Mesenchymal stem cell (in vitro differentiated cells and primary cell): Measurements from ENCODE around the gene TNFAIP2.

Experiments used
- DNase-seq: peaks from one replicate; pipeline ENCODE4 v3.0.0-alpha.2; 2013
- H2AFZ ChIP-seq: one replicate; pipeline ENCODE4 v1.6.1; 2013; ENCODE audit warnings: low read depth, mild to moderate bottlenecking, control low read depth, inconsistent platforms, low read length, moderate library complexity
- H2AK5ac ChIP-seq: 2 replicates; pipeline ENCODE4 v1.6.1; 2013; ENCODE audit warnings: low read length, moderate library complexity, mild to moderate bottlenecking, inconsistent platforms; ENCODE audit not compliant: severe bottlenecking
- H2BK120ac ChIP-seq: one replicate; pipeline ENCODE4 v1.6.1; 2013; ENCODE audit warnings: low read depth, mild to moderate bottlenecking, inconsistent platforms, low read length, moderate library complexity
- H2BK12ac ChIP-seq, 2 experiments: one replicate each; pipeline ENCODE4 v1.6.1; 2013; ENCODE audit warnings: inconsistent platforms in 2 of 2, low read length in 2 of 2, mild to moderate bottlenecking in 2 of 2, moderate library complexity in 2 of 2, control low read depth in 1 of 2
- H2BK15ac ChIP-seq: one replicate; pipeline ENCODE4 v1.6.1; 2013; ENCODE audit warnings: mild to moderate bottlenecking, low read depth, inconsistent platforms; ENCODE audit not compliant: poor library complexity, severe bottlenecking
- H2BK5ac ChIP-seq: 2 replicates; pipeline ENCODE4 v1.6.1; 2013; ENCODE audit warnings: low read depth, mild to moderate bottlenecking, low read length, control low read depth, inconsistent platforms; ENCODE audit not compliant: poor library complexity, severe bottlenecking
- H3K14ac ChIP-seq, 2 experiments: one replicate each; pipeline ENCODE4 v1.6.1; 2013; ENCODE audit warnings: inconsistent platforms in 2 of 2, low read length in 2 of 2, control low read depth in 1 of 2, mild to moderate bottlenecking in 1 of 2, moderate library complexity in 1 of 2
- H3K18ac ChIP-seq, 2 experiments: one replicate each; pipeline ENCODE4 v1.6.1; 2013; ENCODE audit warnings: inconsistent platforms in 2 of 2, low read length in 2 of 2, control low read depth in 1 of 2, low read depth in 1 of 2, mild to moderate bottlenecking in 1 of 2
- H3K23ac ChIP-seq, 2 experiments: one replicate each; pipeline ENCODE4 v1.6.1; 2013; ENCODE audit warnings: inconsistent platforms in 2 of 2, low read length in 2 of 2, mild to moderate bottlenecking in 2 of 2, moderate library complexity in 2 of 2, control low read depth in 1 of 2
- H3K27ac ChIP-seq: 2 replicates; pipeline ENCODE4 v1.5.1; 2013; ENCODE audit warnings: mild to moderate bottlenecking, moderate library complexity, low read length, control low read depth, inconsistent platforms; ENCODE audit not compliant: poor library complexity, severe bottlenecking
- H3K27me3 ChIP-seq, 2 experiments: 2 replicates each; pipeline versions ENCODE4 v1.6.1 to v1.7.0; 2013; ENCODE audit warnings: low read length in 2 of 2, mild to moderate bottlenecking in 2 of 2, moderate library complexity in 2 of 2, control low read depth in 1 of 2, inconsistent platforms in 1 of 2; ENCODE audit not compliant: control insufficient read depth in 1 of 2, insufficient read depth in 1 of 2
- H3K36me3 ChIP-seq, 2 experiments: 2 replicates each; pipeline versions ENCODE4 v1.6.1 to v1.7.0; 2013; ENCODE audit warnings: low read length in 2 of 2, control low read depth in 1 of 2, inconsistent platforms in 1 of 2, low read depth in 1 of 2, mild to moderate bottlenecking in 1 of 2; ENCODE audit not compliant: insufficient read depth in 2 of 2, control insufficient read depth in 1 of 2
- H3K4ac ChIP-seq, 2 experiments: one replicate each; pipeline ENCODE4 v1.6.1; 2013; ENCODE audit warnings: inconsistent platforms in 2 of 2, low read length in 2 of 2, mild to moderate bottlenecking in 2 of 2, moderate library complexity in 2 of 2, control low read depth in 1 of 2, low read depth in 1 of 2
- H3K4me1 ChIP-seq: 2 replicates; pipeline ENCODE4 v1.6.1; 2013; ENCODE audit warnings: low read depth, low read length, control low read depth; ENCODE audit not compliant: control insufficient read depth, insufficient read depth
- H3K4me2 ChIP-seq: 2 replicates; pipeline ENCODE4 v1.6.1; 2013; ENCODE audit warnings: low read length, mild to moderate bottlenecking, inconsistent platforms; ENCODE audit not compliant: poor library complexity, severe bottlenecking
- H3K4me3 ChIP-seq, 2 experiments: 2 replicates each; pipeline versions ENCODE4 v1.5.1 to v1.7.0; 2013; ENCODE audit warnings: low read length in 2 of 2, mild to moderate bottlenecking in 2 of 2, control low read depth in 1 of 2, low read depth in 1 of 2; ENCODE audit not compliant: insufficient read depth in 1 of 2
- H3K79me1 ChIP-seq: replicated peaks from 2 replicates; pipeline ENCODE4 v1.6.1; 2013; ENCODE audit warnings: mild to moderate bottlenecking, control low read depth, low read length, inconsistent platforms; ENCODE audit not compliant: poor library complexity, severe bottlenecking
- H3K9ac ChIP-seq: 2 replicates; pipeline ENCODE4 v1.7.0; 2013; ENCODE audit warnings: mild to moderate bottlenecking, low read length, moderate library complexity
- H3K9me3 ChIP-seq: 2 replicates; pipeline ENCODE4 v1.7.0; 2013; ENCODE audit warnings: mild to moderate bottlenecking, low read length; ENCODE audit not compliant: control insufficient read depth
- H4K8ac ChIP-seq: one replicate; pipeline ENCODE4 v1.6.1; 2013; ENCODE audit warnings: inconsistent platforms, mild to moderate bottlenecking, low read length, moderate library complexity
- H4K91ac ChIP-seq: one replicate; pipeline ENCODE4 v1.6.1; 2013; ENCODE audit warnings: mild to moderate bottlenecking, low read length, inconsistent platforms
- WGBS: methylation state at CpG from one replicate; pipeline ENCODE4 v1.1.7; 2013; ENCODE audit warnings: mixed read lengths; 5-methylcytosine and 5-hydroxymethylcytosine counted together

TNFAIP2 gene

GRCh38 chr14:103163199-103163598 lies 39.9 kb downstream of the TNFAIP2 start:
- Histone ChIP-seq H4K91ac (no peak overlapping the region), H2AFZ (no peak overlapping the region), H3K36me3 (no peaks in the 10 kb centered on the region), H2BK120ac (no peak overlapping the region), H2BK15ac (no peak overlapping the region), H3K4me2 (no peak overlapping the region), H3K4ac (no peak overlapping the region), H3K27me3 (peaks cover 30 to 64% of the 10 kb centered on the region in 2 experiments), H3K27ac (no peak overlapping the region), H4K8ac (no peak overlapping the region), H3K14ac (no peak overlapping the region), H3K9ac (no peak overlapping the region), H3K4me3 (no peak overlapping the region), H3K18ac (no peak overlapping the region), H2BK5ac (no peak overlapping the region), H3K4me1 (peaks cover 12% of the 10 kb centered on the region), H3K23ac (no peak overlapping the region), H3K9me3 (peaks cover 4% of the 10 kb centered on the region), H2AK5ac (no peak overlapping the region), H3K79me1 (no peaks in the 10 kb centered on the region), H2BK12ac (no peak overlapping the region)
- 87% methylated on average over 5 of the region's 5 CpGs for WGBS
- no peak for DNase-seq

- Histone ChIP-seq H2BK15ac (no peak overlapping the region), H3K4me2 (no peak overlapping the region), H2BK5ac (no peak overlapping the region), H3K4me3 (no peak overlapping the region), H3K18ac (no peak overlapping the region), H2AFZ (no peak overlapping the region), H3K9ac (no peak overlapping the region), H3K36me3 (no peaks in the 10 kb centered on the region), H4K91ac (no peak overlapping the region), H3K4me1 (peaks cover 12% of the 10 kb centered on the region), H3K27ac (no peak overlapping the region), H3K4ac (no peak overlapping the region), H3K9me3 (peaks cover 11% of the 10 kb centered on the region), H4K8ac (no peak overlapping the region), H2BK120ac (no peak overlapping the region), H3K14ac (no peak overlapping the region), H2BK12ac (no peak overlapping the region), H3K27me3 (peaks cover 27 to 60% of the 10 kb centered on the region in 2 experiments), H3K79me1 (no peaks in the 10 kb centered on the region), H2AK5ac (no peak overlapping the region), H3K23ac (no peak overlapping the region)
- WGBS: 79% methylated on average over 10 of the region's 10 CpGs
- no peak for DNase-seq
Observed at GRCh38 chr14:103164006-103164405, 40.7 kb downstream of the TNFAIP2 start.

DNA sequence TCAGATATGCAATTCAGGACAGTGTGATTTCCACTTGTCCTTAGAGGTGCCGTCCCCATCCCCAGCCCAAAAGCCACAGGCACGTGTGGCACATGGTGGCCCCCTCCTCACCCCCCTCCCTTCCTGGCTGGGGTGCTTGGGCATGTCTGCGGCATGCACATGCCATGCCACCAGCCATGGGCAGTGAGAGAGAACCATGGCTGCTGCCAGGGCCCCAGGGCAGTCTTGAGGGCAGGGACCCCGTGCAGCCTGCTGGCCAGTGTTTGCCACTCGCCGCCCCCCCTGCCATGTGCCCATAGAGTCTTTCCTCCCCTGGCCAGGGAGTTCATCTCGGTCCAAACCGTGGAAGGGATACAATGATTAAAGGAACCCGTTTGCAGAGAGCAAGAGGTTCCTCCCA lies 41.5 kb downstream of the TNFAIP2 start:
- H3K9ac ChIP-seq: no peak overlapping the region
- no peak for DNase-seq
- H4K8ac ChIP-seq: no peak overlapping the region
- no peak overlapping the region for H3K23ac ChIP-seq
- no peak overlapping the region for H2BK15ac ChIP-seq
- WGBS: 73% methylated on average over 9 of the region's 9 CpGs
- no peak overlapping the region for H3K18ac ChIP-seq
- no peak overlapping the region for H2BK12ac ChIP-seq
- no peak overlapping the region for H3K14ac ChIP-seq
- H4K91ac ChIP-seq: no peak overlapping the region
- H3K36me3 ChIP-seq: no peaks in the 10 kb centered on the region
- H3K4me3 ChIP-seq: no peak overlapping the region
- no peaks in the 10 kb centered on the region for H3K79me1 ChIP-seq
- H3K9me3 ChIP-seq: peaks cover 19% of the 10 kb centered on the region
- H3K4me2 ChIP-seq: no peak overlapping the region
- H2AK5ac ChIP-seq: no peak overlapping the region
- no peak overlapping the region for H2BK120ac ChIP-seq
- no peak overlapping the region for H2AFZ ChIP-seq
- H3K4me1 ChIP-seq: peaks cover 12% of the 10 kb centered on the region
- H3K4ac ChIP-seq: no peak overlapping the region
- no peak overlapping the region for H3K27ac ChIP-seq
- peaks cover 27 to 61% of the 10 kb centered on the region in 2 experiments for H3K27me3 ChIP-seq
- no peak overlapping the region for H2BK5ac ChIP-seq

DNA sequence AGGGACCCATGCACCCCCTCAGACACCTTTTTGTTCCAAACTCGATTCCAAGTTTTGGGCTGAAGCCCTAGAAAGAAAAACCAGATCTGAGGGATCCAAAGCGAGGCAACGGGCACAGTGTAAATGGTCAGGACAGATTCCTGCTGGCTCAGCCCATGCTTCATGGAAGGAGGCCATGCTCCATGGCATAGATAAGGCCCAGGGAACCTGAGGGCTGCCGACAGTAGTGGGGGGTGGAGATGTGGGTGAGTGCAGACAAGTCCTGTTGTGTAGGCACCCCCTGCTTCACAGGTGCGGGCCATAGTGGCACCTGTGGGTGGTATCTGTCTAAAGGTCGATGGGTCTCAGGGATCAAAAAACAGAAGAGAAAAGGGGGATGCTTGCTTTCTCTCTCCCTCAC lies 42.1 kb downstream of the TNFAIP2 start:
- 75% methylated on average over 5 of the region's 6 CpGs for WGBS
- peaks cover 10% of the 10 kb centered on the region for H3K4me1 ChIP-seq
- no peak overlapping the region for H2AFZ ChIP-seq
- no peaks in the 10 kb centered on the region for H3K36me3 ChIP-seq
- no peaks in the 10 kb centered on the region for H3K79me1 ChIP-seq
- H3K18ac ChIP-seq: no peak overlapping the region
- H3K4me3 ChIP-seq: no peak overlapping the region
- H4K91ac ChIP-seq: no peak overlapping the region
- no peak overlapping the region for H2BK12ac ChIP-seq
- no peak overlapping the region for H3K14ac ChIP-seq
- H2AK5ac ChIP-seq: no peak overlapping the region
- H2BK5ac ChIP-seq: no peak overlapping the region
- H3K23ac ChIP-seq: no peak overlapping the region
- no peak overlapping the region for H4K8ac ChIP-seq
- no peak overlapping the region for H2BK15ac ChIP-seq
- H3K4ac ChIP-seq: no peak overlapping the region
- no peak for DNase-seq
- no peak overlapping the region for H3K4me2 ChIP-seq
- H3K9me3 ChIP-seq: peaks cover 24% of the 10 kb centered on the region
- no peak overlapping the region for H3K27ac ChIP-seq
- H3K27me3 ChIP-seq: peaks cover 27 to 57% of the 10 kb centered on the region in 2 experiments
- H3K9ac ChIP-seq: no peak overlapping the region
- H2BK120ac ChIP-seq: no peak overlapping the region
